GM19023 (cell line): ENCODE measurements around the gene VSIG4.
"Not testable (repeated sequence)": the region's sequence is repeated elsewhere in the genome, so short reads cannot be mapped to it uniquely, and the experiment has no call there.

Experiments
- ATAC-seq: cut with Tn5 transposase; IDR thresholded peaks from one replicate; pipeline ENCODE4 v1.9.1; 2021; ENCODE audit warnings: mild to moderate bottlenecking, moderate library complexity; ENCODE audit not compliant: unreplicated experiment

VSIG4 gene, protein sequence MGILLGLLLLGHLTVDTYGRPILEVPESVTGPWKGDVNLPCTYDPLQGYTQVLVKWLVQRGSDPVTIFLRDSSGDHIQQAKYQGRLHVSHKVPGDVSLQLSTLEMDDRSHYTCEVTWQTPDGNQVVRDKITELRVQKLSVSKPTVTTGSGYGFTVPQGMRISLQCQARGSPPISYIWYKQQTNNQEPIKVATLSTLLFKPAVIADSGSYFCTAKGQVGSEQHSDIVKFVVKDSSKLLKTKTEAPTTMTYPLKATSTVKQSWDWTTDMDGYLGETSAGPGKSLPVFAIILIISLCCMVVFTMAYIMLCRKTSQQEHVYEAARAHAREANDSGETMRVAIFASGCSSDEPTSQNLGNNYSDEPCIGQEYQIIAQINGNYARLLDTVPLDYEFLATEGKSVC

GRCh38 chrX:66039944-66040343 lies at the start of gene VSIG4:
Gene VSIG4 (minus strand): TSS chrX:66040080. CDS start chrX:66039998, 82 bp downstream.
- no peak for ATAC-seq

DNA sequence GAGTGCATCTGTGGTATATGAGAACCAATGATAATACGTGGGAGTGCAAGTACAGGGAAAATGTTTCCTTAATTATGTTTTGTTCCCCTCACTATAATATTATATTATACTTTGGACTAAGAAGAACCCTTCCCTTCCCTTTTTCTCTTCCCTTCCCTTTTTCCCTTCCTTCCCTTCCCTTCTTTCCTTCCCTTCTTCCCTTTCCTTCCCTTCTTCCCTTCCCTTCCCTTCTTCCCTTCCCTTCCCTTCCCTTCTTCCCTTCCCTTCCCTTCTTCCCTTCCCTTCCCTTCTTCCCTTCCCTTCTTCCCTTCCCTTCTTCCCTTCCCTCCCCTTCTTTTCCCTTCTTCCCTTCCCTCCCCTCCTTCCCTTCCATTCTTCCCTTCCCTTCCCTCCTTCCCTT lies 36.9 kb upstream of the VSIG4 start:
- ATAC-seq = no peak

DNA sequence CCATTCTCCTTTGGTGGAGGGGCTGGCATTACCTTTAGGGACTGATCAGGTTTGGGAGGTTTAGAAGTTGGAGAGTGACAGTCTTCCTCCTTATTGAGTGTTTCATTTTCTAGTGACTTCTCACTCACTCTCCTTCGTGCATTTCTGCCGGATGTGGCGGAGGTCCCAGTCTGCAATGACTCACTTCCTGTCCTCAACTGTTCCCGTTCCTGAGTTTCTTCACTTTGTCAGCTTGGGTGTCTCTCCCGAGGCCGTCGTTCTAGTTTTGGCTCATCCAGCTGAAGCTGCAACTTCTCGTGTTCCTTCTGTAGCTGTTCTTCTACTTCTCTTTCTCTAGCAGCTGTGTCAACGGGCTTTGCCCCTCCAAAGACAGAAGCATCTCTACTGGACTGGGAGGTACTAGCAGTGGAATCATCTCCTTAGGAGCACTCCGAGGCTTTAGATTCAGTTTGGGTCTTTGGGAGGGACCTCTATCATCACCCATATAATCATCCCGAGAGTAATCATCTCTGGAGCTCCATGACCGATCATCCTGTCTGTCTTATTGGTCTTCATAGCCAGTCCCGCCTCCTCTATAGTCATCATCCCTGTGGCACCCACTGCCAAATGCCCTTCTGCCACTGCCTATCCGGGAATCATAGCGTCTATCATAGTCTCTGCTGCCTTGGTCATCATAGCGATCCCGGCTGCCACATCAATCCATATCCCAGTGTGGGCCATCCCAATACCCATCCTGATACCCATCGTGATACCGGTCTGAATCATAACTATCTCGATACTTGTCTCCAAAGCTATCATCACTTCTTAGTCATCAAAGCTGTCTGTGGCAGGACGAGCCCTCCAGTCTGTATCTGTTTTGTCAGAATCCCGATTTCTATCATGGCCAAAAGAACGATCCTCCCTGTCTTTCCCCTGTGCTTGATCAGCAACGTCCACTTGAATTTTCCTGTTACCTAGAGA lies 35.3 kb upstream of the VSIG4 start:
- ATAC-seq = no peak

DNA sequence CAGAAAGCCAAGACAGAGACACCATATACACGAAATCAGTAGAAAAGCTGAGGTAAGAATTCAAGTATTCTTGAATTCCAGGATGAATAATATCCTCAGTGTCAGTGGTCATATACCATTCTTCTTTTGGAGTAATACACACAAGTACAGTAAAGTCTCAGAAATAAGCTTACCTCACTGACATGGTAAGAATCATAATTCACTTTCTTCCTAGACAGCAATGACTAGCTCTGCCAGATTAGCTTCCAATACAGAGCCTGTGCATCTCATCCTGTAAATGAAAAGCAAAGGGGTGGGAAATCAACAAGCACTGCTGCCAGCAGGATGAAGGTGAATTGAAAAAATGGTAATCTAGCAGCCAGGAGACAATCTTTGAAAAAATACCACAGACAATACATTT lies 31.2 kb upstream of the VSIG4 start:
- ATAC-seq = no peak

GRCh38 chrX:66064261-66064660 lies 24.4 kb upstream of the VSIG4 start:
- no peak for ATAC-seq

- ATAC-seq = not testable (repeated sequence)
Observed at GRCh38 chrX:66057019-66057418, 17.1 kb upstream of the VSIG4 start.

DNA sequence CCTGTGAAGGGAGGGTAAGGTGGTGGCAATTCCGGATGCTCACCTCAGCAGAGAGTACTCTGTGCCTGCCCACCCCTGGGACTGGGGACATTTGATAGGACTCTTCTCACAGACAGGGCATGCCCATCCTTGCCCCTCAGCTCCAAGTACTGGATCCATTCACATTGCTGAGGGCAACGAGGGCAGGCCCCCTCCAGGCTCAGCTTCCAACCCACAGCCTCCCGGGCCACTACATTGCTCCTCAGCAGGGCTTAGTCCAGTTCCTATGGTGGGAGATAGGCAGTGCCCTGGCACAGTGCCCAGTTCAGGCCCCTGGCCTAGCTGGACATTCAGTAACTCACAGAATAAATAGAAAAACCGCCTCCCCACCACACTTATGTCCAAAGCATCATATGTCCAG lies 15.1 kb upstream of the VSIG4 start:
- no peak for ATAC-seq

GRCh38 chrX:66053414-66053813 lies 13.5 kb upstream of the VSIG4 start:
- no peak for ATAC-seq

DNA sequence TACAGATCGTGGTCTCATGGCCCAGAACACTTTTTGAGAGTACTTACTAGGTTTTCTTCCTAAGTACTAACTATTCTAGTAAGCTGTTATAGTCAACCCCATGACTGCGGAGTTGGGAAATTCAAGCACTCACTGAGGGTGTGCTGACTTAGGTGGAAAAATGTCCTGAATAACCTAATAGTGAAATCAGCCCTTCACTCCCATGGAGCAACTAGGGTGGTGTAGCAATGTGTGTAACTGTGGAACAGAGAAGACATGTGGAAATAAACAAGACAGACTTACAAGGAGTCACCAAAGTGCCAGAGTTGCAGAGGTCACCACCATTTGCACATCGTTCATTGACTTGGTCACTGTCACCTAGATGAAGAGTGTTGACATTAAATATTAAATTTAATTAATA lies 12.1 kb upstream of the VSIG4 start:
- no peak for ATAC-seq

DNA sequence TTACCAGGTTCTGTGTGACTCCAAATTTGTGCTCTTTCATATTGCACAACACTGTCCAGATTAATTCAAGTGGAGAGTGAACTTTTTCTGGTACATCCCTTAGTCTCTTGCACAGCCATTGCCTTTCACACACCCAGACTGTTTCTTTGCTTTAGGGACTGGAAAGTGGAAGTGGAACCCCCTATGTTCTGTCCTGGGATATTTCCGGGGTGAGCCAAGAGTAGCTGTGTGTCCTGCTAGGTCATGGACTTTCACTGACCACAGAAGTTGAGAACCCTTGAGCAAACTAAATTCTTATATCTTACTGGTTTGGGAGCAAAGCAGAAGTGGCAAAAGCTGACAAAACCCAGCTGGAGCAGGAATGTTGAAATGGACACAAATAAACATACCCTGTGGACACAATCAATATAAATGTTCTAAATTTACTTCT lies 10.3 kb upstream of the VSIG4 start:
- no peak for ATAC-seq

GRCh38 chrX:66049056-66049455 lies 9.2 kb upstream of the VSIG4 start:
- ATAC-seq = no peak

- peak; percentile 64 for ATAC-seq
Observed at GRCh38 chrX:66046612-66047235, 6.8 kb upstream of the VSIG4 start.

DNA sequence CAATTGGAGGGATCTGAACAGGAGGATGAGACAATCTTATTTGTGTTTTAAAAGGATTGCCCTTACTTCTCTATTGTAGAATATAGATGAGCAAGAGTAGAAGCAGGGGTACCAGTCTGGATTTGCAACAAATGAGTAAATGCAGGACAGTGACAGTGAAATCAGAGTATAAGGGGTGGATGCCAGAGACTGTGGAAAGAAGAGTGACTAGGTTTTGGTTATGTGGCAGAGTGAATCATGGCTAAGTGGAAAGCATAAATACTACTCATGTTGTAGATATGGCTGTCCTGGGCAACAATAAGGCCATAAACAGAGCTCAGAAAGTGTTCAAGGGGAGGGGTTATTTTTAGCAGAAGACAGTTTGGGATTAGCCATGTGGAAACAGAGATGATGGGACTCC lies 6.0 kb upstream of the VSIG4 start:
- ATAC-seq = no peak

DNA sequence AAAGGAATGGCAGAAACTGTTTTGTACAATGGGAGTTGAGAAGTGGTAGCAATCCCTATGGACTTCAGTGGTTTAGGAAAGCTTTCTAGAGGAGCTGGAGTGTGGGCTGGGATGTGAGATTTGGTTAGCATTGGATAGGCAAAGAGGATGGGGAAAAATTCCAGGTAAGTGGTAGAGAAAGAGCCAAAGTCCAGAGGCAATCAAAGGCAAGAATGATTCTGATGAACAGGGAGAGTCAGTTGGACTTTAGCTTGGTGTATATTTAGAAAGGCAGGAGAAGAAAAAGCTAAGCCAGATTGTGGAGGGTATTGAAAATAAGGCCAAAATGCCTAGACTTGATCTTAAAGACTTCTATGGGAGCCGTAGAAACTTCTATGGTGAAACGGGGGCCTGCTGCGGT lies 3.7 kb upstream of the VSIG4 start:
- ATAC-seq = no peak

DNA sequence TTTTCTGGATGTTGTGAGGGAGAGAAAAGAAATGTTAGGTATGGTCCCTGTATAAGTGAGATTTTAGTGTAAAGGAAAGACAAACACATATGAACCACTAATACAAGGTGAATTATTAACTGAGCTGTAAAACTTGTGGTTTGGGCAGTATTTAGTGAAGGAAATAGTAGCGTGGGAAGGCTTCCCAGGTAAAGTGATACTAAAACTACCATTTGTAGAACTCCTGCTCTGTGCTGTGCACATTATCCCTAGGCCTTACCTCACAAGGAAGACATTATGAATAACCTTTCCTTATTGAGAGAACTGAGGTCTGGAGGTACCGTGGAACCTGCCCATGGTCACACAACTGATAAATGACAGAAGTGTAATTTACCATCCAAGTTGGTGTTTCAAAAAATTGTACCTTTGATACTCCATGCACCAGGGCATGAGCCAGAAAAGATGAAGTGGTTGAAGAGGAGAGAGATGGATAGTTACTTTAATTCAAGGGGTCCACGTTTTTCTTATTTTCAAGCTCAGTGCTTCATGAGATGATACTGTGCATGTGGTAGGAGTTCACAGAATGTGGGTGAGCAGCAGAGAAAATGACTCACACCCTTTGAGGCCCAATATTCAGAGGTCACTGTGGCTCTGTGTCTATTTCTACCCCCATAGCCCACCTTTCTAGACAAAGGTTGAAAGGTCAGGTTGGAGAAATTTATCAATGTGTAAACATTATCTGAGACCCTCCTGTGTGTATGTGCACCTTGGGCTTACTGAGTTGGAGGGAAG lies 2.6 kb upstream of the VSIG4 start:
- peak; percentile 52 for ATAC-seq

DNA sequence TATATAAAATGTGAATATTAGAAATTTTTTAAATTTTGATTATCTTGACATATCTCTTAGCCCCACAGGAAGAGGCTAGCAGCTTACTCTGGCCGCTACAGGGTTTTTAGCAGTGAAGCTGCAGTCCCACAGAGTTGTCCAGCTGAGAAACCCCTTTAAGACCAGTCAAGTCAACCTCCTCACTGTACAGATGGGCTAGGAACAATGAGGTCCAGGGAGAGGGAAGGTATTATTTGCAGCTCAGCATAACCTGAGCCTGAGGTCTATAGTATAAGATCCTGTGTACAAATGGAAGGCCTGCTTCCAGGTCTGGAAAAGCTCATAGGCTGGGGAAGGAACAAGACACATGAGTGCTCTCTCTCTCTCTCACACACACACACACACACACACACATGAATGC lies 1.8 kb downstream of the VSIG4 start:
- ATAC-seq = no peak

DNA sequence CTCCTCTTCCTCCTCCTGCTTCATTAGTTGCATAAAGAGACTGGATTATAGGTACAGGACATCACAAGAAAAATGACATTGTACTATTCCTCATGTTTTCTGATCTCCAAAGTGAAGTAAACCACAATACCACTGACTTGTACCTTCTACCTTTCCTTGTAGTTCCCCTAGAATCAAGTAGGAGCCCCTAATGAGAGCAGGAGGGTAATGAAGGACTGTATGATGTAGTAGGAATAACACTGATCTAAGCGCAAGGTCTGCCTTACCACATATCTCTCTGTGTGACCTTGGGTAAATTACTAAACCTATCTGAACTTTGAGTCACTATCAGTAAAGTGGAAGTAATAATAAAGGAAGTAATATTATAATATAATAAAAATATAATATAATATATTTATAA lies 3.6 kb downstream of the VSIG4 start:
- ATAC-seq = no peak

DNA sequence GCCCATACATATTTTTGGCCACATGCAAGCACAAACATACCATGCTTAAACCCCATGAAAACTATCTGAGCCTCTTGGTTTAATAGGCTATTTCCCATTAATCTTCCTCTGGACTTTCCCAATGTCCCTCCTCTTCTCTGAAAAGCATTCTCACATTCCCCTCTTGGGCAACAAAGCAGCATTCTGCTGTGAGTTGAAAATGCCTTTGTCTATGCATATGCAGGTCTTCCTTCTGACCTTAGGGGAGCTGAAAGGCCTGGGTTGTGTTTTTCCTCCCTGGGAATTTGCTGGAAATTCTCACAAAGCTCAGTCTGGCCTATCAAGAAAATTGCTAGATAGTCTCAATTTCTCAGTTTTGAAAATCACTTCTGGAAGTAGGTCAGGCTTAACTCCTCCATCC lies 4.2 kb downstream of the VSIG4 start:
- no peak for ATAC-seq

- ATAC-seq = peak; percentile 79
Observed at GRCh38 chrX:66030505-66031317, 9.2 kb downstream of the VSIG4 start.

DNA sequence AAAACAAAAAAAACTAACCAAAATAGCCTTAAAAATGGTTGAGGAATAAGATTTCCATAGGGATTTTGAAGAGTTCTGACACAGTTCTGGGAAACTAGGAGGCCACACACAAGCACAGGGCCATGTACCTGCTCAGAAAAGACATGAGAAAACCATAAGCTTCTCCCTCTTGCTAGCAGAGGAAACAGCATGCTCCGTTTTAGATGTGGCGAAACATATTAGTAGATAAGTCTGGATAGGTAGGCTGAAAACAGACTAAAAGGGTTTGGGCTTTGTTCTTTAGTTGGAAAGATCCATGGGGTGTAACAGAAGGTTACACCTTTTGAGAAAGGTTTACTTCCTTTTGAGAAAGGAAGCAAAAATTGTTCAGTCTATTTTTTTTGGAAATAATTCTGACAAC lies 10.9 kb downstream of the VSIG4 start:
- ATAC-seq = no peak
